Measurements from ENCODE around the gene TRIM59. TPM values are rescaled to one million over a fixed set of nuclear protein-coding genes. Genes with fewer than 3 reads are reported as not detected.

The TRIM59 gene
- total RNA-seq, 1 donor from 2014 or later: 120 TPM

DNA sequence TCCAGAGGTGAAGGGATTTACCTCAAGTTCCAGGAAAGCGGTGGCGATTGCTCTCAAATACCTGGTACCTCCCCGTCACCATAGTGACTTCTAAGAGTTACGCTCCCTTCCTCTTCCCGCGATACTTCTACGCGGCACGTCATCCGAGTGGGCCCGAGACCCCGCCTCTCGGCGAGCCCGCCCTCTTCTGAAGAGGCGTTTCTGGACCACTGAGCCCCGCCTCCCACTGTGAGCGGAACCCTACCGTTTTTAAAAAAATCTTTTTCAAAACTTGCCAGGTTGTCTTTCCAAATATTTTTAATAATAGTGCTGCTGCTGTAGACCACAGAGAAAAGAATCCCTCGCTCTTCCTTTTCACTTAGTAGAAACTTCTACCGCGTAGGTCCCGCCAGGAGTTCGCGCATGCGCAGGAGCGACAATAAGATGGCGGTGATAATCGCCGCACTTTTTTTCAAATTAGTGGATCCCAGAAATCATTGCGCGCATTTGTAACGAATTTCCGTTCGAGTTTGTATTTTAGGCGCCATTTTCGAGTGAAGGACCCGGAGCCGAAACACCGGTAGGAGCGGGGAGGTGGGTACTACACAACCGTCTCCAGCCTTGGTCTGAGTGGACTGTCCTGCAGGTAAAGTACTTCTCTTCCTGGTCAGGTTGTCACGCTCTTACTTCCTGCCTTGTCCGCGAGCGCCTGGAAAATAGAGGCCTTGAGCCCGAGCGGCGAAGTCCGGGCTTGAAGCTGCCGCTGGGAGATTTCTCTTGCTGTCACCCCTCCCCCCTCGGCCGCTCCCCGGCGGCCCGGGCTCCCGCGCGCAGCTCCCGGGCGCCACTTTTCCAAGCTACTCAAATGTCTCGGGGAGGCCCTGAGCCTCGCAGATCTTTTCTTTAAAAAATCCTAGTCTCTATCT, 50.2 kb downstream of the TRIM59 start, which contains the start of the genes IFT80 and SMC4:
Gene IFT80 (minus strand): TSS at position 101 of the 905 bp plus-strand sequence. CDS start 14,625 bp downstream, outside the sequence.
Gene SMC4 (plus strand): TSS at position 526 of the 905 bp plus-strand sequence. CDS start 1,177 bp downstream, outside the sequence.
- H3K79me2 ChIP-seq (ENCODE audit: low read depth): peaks cover 96% of the 10 kb centered on the region
- H3K4me1 ChIP-seq: peaks cover 46% of the 10 kb centered on the region

DNA sequence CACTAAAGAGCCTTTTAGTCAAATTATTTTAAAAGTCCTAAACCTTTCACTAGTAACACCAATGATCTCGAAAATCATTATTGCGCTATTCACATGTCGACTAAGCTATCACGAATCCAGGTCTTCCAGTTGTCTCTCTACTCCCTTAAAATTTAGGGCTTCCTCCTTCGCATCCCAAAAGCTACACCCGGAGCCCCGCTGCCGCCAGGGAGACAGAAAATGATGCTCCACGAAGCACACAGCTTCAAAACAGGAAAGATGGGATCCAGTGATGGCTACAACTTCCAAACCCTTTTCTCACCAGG, 50.8 kb downstream of the TRIM59 start:
- Mint-ChIP-seq H3K4me3 (peak overlapping the region; percentile 96), H3K4me1 (peaks cover 42% of the 10 kb centered on the region), H3K27ac (peak overlapping the region; percentile 98), H3K9me3 (no peaks in the 10 kb centered on the region), H3K27me3 (ENCODE audit: insufficient read depth, low read depth) (peaks cover 6% of the 10 kb centered on the region), H3K36me3 (peaks cover 9% of the 10 kb centered on the region)
- H3K9me3 ChIP-seq (ENCODE audit: low read depth): no peaks in the 10 kb centered on the region
- H2AFZ ChIP-seq (replicated peaks): peak overlapping the region; percentile 95
- H3K4me1 ChIP-seq: peaks cover 40% of the 10 kb centered on the region
- peaks cover 9% of the 10 kb centered on the region for H3F3A ChIP-seq (ENCODE audit: low read depth)
- no peaks in the 10 kb centered on the region for H3K36me3 ChIP-seq
- H3K9ac ChIP-seq: peak overlapping the region; percentile 78
- no peak for TF ChIP-seq EZH2 (IDR thresholded peaks at IDR 0.05)
- TF ChIP-seq, protein P1, sequence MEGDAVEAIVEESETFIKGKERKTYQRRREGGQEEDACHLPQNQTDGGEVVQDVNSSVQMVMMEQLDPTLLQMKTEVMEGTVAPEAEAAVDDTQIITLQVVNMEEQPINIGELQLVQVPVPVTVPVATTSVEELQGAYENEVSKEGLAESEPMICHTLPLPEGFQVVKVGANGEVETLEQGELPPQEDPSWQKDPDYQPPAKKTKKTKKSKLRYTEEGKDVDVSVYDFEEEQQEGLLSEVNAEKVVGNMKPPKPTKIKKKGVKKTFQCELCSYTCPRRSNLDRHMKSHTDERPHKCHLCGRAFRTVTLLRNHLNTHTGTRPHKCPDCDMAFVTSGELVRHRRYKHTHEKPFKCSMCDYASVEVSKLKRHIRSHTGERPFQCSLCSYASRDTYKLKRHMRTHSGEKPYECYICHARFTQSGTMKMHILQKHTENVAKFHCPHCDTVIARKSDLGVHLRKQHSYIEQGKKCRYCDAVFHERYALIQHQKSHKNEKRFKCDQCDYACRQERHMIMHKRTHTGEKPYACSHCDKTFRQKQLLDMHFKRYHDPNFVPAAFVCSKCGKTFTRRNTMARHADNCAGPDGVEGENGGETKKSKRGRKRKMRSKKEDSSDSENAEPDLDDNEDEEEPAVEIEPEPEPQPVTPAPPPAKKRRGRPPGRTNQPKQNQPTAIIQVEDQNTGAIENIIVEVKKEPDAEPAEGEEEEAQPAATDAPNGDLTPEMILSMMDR (IDR thresholded peaks at IDR 0.05): no peak
- no peak for TF ChIP-seq EZH2phosphoT487 (IDR thresholded peaks at IDR 0.05)
- H3K27ac ChIP-seq: no peak overlapping the region
- H4K20me1 ChIP-seq (ENCODE audit: low read depth): peaks cover 49% of the 10 kb centered on the region
- H3K27me3 ChIP-seq: no peaks in the 10 kb centered on the region
- DNase-seq (ENCODE audit: low spot score): no peak
- peaks cover 96% of the 10 kb centered on the region for H3K79me2 ChIP-seq (ENCODE audit: low read depth)
- H3K4me2 ChIP-seq: peak overlapping the region; percentile 95
- peak overlapping the region; percentile 95 for H3K4me3 ChIP-seq

More for the DNA sequence above, 50.2 kb downstream of the TRIM59 start, which contains the start of the genes IFT80 and SMC4:
- Histone ChIP-seq H3K27ac (peak within 1 kb of the TSS; percentile 97), H2AFZ (replicated peaks) (peak within 1 kb of the TSS; percentile 95), H3F3A (ENCODE audit: low read depth) (peaks cover 9% of the 10 kb centered on the region), H3K9me3 (ENCODE audit: low read depth) (no peaks in the 10 kb centered on the region), H3K36me3 (peaks cover 2% of the 10 kb centered on the region), H3K4me3 (peak within 1 kb of the TSS; percentile 95), H3K4me2 (peak within 1 kb of the TSS; percentile 95), H4K20me1 (ENCODE audit: low read depth) (peaks cover 55% of the 10 kb centered on the region), H3K9ac (peak within 1 kb of the TSS; percentile 89), H3K27me3 (no peaks in the 10 kb centered on the region)
- Mint-ChIP-seq H3K4me1 (peaks cover 48% of the 10 kb centered on the region), H3K9me3 (no peaks in the 10 kb centered on the region), H3K27ac (peak within 1 kb of the TSS; percentile 98), H3K36me3 (peaks cover 13% of the 10 kb centered on the region), H3K4me3 (peak within 1 kb of the TSS; percentile 96), H3K27me3 (ENCODE audit: insufficient read depth, low read depth) (peaks cover 6% of the 10 kb centered on the region)
- DNase-seq (ENCODE audit: low spot score): peak; percentile 97
- TF ChIP-seq, protein P1 (IDR thresholded peaks at IDR 0.05): no peak
- TF ChIP-seq EZH2 (IDR thresholded peaks at IDR 0.05) (no peak), EZH2phosphoT487 (IDR thresholded peaks at IDR 0.05) (no peak)

DNA sequence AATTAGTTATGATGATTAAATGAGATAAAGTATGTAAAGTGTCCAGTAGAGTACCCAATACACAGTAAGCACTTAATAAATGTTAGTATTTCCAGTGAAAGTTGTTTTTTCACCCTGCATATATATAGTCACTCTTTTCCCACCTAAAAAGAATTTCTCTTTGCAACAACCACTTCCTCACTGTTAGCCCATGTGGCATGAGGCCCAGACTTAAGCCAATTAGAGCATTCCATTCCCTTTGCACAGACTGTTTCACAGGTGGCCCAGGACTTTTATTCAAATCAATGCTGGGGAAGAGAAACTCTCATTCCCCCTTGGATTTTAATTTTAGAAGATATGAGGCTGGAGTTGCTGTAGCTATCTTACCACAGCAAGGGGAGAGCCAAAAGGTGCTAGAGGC, 54.3 kb downstream of the TRIM59 start:
- peak; percentile 63 for DNase-seq (ENCODE audit: low spot score)
- no peak overlapping the region for H2AFZ ChIP-seq (replicated peaks)
- no peak overlapping the region for H3K4me3 Mint-ChIP-seq
- H3K4me1 ChIP-seq: peaks cover 23% of the 10 kb centered on the region
- no peaks in the 10 kb centered on the region for H3K9me3 Mint-ChIP-seq
- H3K4me2 ChIP-seq: peak overlapping the region; percentile 65
- no peak overlapping the region for H3K27ac Mint-ChIP-seq
- H3K27ac ChIP-seq: no peak overlapping the region
- peaks cover 15% of the 10 kb centered on the region for H4K20me1 ChIP-seq (ENCODE audit: low read depth)
- H3K36me3 ChIP-seq: no peaks in the 10 kb centered on the region
- H3K36me3 Mint-ChIP-seq: peaks cover 2% of the 10 kb centered on the region
- no peaks in the 10 kb centered on the region for H3K9me3 ChIP-seq (ENCODE audit: low read depth)
- peak overlapping the region; percentile 5 for H3K4me3 ChIP-seq
- no peak overlapping the region for H3K9ac ChIP-seq
- H3K4me1 Mint-ChIP-seq: peaks cover 17% of the 10 kb centered on the region
- H3F3A ChIP-seq (ENCODE audit: low read depth): peaks cover 9% of the 10 kb centered on the region
- H3K27me3 ChIP-seq: no peaks in the 10 kb centered on the region
- H3K79me2 ChIP-seq (ENCODE audit: low read depth): peaks cover 92% of the 10 kb centered on the region
- H3K27me3 Mint-ChIP-seq (ENCODE audit: insufficient read depth, low read depth): peaks cover 6% of the 10 kb centered on the region
- TF ChIP-seq, protein P1 (IDR thresholded peaks at IDR 0.05): no peak
- TF ChIP-seq EZH2 (IDR thresholded peaks at IDR 0.05) (no peak), EZH2phosphoT487 (IDR thresholded peaks at IDR 0.05) (no peak)
